CD4-positive, alpha-beta T cell treated with Interleukin-10 for 1 hour (primary cell): ENCODE results near the gene EGFL7.
"Not testable (repeated sequence)": the region's sequence is repeated elsewhere in the genome, so short reads cannot be mapped to it uniquely, and the experiment has no call there.

Source experiments
- DNase-seq: peaks from one replicate; pipeline ENCODE4 v3.0.0-alpha.2; 2020

The EGFL7 gene

DNA sequence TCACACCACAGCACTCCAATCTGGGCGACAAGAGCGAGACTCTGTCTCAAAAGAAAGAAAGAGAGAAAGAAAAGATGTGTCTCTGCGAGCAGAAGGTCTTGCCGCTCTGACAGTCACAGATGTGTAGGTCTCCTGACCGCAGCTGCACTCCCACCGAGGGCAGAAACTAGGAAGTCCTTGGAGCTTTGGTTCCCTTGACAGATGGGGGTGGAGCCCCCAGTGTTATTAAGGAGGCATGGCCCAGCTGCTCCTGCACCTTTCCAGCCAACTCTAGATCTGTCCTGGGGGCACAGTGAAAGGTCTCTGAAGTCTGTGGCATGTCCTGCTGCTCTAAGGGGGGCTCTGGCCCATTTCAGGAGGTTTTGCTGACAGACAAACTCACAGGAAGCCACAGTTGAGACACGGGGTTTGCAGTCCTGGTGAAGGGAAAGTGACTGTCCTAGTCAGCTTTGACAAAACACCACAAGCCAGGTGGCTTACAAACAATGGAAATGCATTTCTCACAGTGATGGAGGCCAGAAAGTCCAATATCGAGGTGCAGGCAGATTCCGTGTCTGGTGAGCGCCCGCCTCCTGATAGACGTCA is 40.7 kb downstream of the EGFL7 start:
- no peak for DNase-seq

DNA sequence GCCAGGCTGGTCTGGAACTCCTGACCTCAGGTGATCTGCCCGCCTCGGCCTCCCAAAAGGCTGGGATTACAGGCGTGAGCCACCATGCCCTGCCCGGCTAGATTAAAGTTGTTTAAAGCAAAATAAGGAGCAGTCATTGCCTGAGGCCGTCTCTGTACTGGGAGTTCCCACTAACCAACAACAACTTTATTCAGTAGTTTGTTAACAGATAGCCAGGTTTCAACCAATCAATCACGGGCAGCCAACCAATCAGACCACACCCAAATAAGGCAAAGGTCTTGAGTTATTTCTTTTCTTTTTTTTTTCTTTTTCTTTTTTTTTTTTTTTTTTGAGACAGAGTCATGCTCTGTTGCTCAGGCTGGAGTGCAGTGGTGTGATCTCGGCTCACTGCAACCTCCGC is 42.0 kb downstream of the EGFL7 start:
- not testable (repeated sequence) for DNase-seq

DNA sequence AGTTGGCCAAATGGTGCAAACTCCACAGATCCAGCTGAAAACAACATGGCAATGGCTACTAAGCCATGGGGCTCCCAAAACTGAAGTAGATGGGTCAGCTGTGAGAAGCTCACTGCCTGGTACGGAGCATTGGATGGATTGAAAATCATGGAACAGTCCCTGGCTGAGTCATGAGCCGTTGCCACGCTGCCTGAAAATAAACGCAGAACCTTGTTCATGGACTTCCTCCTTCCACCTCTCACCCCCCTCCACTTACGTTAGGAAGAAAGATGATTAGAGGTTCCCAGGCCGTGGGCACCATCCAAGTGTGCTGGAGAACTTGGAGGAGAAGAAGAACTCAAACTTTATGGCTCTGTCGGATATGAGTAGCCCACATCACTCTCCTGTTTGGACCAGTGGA is 42.8 kb downstream of the EGFL7 start:
- DNase-seq: no peak

DNA sequence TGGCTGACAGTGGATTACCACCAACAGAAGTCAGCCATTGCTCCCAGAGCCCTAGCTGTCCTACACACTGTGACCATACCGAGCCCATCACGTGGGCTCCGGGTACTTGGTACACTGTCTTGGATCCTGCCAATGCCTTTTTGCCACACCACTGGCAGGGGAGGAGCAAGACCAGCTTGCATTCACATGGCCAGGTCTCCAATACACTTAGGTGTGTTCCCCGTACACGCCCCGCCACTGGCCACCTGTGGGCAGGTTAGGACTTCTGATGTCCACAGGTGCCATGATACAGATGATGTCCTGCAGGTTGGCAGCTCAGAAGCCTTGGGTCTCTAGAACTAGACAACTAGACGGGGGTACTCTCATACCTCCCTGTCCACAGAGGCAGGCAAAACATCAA is 44.3 kb downstream of the EGFL7 start:
- DNase-seq: no peak

DNA sequence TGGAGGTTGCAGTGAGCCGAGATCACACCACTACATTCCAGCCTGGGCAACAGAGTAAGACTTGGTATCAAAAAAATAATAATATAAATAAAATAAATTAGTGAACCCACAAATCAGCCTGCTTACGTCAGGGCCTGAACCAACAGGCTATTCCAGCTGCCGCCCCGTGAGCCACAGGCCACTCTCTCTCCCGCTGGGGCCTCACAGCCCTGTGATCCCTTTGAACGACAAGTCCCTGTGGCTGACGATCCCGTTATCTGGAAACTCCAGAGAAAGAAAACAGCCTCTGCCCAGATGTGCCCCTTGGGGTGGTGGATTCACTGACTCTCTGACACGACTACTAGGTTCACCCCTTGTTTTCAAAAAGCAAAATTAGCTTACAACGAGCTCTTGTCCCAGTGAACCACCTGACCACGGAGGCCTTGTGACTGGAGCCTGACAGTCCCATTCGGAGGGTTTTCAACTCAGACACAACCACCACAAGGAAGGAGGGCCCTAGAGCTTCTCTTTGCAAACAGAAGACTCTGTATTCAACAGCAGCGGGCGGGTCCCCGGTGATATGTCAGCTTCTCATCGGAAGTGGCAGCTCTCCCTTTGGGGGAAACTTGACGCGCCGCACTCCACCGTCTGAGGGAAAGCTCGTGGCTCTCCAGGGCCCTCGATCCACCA is 45.3 kb downstream of the EGFL7 start:
- no peak for DNase-seq

DNA sequence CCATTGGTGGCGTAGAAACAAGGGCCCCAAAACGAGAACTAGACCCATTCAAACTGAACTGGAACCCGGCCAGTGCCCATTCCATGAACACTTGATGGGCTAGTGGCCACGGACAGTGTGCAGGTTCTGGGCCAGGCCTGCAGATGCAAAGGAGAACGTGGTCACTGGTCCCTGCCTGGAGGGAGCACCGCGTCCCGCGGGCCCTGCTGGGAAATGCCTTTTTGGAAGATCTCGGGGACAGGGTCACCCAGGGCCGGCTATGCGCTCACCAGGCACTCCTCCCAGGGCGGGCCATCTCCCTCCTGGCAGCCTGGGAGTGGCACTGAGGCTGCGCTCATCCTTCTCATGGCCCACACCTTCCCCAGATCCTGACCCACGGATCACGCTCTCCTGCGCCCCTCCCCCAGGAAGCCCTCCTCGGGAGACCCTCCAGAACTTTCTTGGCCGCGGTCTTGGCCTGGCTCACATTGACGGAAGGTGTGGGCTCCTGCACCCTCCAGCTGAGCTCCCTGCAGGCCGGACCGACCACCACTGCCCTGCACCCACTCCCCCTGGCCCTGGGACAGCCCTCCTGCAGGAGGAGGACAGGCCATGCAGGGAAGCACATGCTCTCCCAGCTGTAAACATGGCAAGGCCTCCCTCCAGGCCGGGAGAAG is 46.9 kb downstream of the EGFL7 start:
- no peak for DNase-seq

DNA sequence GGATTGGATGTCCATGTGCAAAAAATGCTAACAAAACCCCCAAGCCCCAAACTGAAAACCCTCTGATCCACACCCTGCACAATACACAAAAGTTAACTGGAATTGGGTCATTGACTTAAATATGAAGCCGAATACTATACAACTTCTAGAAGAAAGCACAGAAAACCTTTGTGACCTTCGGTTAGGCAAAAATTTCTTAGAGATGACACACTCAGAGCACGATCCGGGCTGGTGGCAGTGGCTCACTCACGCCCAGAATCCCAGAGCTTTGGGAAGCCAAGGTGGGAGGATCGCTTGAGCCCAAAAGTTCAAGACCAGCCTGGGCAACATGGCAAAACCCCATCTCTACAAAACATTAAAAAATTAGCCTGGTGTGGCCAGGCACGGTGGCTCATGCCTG is 47.8 kb downstream of the EGFL7 start:
- DNase-seq: no peak

DNA sequence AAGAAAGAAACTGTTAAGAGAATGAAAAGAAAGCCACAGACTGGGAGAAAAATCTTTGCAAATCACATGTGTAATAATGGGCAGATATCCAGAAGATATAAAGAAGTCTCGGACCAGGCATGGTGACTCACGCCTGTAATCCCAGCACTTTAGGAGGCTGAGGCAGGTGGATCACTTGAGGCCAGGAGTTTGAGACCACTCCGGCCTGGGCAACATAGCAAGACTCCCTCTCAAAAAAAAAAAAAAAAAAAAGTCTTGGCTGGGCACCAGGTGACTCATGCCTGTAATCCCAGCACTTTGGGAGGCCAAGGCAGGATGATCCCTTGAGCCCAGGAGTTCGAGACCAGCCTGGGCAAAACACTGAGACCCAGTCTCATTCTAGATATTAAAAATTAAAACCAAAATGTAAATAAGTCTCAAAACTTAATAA is 48.5 kb downstream of the EGFL7 start:
- DNase-seq: not testable (repeated sequence)

DNA sequence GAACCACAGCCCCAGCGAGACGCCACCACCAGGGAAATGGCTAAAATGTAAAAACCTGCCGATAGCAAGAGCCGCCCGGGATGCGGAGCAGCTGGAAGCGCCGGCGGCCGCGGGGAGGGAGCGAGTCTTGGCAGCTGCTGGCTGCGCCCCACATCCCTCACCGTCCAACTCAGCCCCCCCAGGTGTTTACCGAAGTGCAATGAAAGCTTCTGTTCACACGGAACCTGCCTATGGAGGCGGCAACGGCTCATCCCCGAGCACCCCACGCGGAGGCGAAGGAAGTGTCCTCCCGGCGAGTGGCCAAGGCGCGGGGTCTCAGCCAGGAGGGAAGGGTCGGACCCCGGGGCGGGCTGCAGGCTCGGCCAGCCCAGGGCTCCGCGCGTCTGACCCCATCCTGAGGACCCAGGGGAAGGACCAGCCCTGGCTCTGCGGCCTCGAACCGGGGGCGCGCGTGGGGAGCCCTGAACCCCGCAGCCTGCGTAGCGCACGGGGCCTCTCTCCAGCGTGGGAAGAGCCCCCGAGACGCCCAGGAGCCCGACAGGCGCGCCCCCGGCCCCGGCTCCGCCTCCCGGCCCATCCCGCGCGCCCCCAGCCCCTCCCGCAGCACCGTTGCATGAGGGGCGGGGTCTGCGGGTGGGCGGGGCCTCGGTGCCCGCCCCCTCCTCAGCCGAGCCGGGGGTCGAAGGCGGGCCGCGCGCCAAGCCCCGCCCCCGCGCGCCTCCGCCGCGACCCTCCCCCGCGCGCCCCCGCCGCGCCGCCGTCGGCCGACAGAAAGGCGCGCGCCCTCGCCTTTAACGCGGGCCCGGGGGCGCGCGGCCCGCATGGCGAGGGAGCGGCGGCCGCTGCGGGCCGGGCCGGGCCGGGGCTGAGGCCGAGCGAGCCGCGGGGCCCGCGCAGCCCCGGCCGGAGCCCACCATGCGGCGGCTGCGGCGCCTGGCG is 49.3 kb downstream of the EGFL7 start, which contains the start of gene DIPK1B:
TSS of gene DIPK1B (plus strand) at position 822 of the 939 bp plus-strand sequence. CDS start at position 916, 94 bp downstream.
- no peak for DNase-seq

DNA sequence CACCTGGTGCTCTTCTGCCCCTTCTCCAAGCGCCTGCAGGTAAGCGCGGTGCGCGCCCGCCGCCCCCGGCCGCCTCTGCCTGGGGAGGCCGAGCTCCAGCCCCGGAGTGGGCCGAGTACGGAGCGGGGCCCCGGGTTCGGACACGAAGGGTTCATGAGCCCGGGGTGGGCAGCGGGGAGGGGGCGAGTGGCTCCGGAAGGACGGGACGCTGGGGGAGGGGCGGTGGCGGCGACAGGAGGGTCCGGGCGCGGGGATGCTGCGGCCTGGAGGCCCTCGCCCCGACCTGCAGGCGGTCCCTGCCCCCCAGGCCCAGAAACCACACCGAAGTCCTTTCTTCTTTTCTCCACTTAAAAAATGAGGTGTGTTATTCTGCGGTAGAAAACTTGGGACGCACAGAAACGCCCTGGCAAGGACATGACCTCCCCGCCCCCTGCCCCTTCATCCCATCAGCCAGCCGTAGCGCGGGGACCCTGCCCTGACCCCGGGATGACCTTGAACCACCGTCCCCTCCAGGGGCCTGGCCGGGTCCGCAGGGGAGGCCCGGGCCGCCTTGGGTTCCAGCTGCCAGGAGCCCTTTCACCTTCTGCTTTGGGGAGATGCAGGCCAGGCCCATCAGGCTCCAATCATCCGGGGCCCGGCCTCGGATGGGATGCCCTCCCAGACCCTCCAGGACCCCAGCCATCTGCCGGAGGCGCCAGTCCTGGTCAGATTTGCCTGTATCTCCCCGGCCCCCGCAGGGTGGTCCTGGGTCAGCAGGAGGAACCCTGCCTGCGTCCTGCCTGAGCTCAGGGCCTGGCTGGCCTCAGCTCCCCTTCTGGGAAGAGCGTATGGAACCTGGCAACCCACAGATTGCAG is 50.2 kb downstream of the EGFL7 start:
- no peak for DNase-seq

DNA sequence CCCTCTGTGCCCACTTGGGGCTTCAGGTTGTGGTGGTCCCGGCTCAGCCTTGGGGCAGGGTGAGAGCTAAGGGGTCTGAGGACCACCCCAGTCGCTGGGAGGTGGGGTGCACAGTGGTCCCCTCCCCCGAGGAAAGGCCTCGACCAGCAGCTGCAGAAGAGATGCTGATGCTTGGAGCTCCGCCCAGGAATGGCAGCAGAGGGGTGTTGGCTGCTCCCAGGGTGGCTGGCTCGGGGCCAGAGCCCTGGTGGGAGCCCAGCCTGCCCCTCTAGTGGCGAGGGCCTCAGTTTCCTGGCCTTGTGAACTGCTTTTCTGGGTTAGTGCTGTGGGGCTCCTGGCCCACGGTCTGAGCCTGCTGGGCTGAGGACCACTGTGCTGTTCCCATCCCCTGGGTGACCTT is 50.8 kb downstream of the EGFL7 start:
- no peak for DNase-seq

DNA sequence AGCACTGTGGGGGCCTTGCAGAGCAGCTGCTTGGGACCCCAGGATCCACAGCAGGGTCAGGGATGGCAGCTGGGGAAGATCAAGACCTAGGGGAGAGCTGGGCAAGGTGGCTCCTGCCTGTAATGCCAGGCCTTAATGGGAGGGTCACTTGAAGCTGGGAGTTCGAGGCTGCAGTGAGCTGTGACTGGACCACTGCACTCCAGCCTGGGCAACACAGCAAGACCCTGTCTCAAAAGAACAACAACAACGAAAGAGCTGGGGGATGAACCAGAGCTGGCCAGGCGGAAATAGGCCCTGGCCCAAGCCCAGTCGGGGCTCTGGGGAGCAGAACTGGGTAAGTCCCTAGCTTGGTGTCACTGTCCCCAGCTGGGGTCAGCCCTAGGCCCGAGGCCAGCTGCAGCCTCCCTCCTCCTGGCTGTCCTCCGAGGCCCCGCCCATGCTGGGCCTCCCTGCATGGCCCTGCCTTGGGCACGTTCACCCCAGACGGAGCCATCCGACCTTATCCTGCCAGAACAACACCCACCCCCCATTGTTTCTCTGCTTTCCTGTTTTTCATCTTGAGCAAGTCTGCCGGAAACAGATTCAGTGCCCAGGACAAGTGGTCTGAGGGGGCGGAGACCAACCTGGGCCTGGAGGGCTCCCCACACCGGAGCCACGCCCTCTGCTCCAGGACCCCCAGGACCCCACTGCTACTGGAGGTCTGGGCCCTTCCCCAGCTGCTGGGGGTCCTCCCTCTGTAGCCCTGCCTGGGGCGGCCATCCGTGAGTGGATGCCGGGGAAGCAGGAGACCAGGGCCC is 51.6 kb downstream of the EGFL7 start:
- no peak for DNase-seq

DNA sequence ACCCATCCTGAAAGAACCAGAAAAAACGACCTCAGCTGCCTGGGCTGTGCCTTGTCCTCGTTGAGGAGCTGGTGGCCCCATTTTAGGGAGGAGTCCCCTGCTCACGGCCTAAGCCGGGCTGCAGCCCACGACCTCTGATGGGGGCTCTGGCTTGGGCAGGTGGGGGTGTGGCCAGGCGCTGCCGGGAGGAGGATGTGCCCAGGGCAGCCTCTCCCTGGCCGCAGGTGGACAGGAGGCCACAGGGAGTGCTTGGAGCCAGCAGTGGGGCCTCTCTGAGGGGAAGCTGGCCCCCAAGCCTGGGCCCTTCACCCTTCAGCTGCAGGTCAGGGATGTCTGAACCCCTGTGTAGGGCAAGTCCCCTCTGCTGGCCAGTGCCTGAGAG is 52.2 kb downstream of the EGFL7 start:
- no peak for DNase-seq

DNA sequence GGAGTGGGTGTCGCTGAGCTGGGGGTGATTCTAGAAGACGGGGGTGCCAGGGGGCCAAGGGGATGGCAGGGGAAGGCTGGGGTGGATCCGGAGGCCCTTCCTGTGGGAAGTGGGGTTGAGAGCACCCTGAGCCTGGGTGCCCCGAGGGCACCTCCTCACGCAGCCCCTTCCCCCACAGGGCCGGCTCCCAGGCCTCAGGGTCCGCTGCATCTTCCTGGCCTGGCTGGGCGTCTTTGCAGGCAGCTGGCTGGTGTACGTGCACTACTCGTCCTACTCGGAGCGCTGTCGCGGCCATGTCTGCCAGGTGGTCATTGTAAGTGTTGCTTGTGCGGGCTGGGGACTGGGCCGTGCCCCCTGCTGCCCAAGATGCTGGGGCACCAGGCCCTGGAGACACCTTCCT is 54.7 kb downstream of the EGFL7 start:
- DNase-seq: no peak

DNA sequence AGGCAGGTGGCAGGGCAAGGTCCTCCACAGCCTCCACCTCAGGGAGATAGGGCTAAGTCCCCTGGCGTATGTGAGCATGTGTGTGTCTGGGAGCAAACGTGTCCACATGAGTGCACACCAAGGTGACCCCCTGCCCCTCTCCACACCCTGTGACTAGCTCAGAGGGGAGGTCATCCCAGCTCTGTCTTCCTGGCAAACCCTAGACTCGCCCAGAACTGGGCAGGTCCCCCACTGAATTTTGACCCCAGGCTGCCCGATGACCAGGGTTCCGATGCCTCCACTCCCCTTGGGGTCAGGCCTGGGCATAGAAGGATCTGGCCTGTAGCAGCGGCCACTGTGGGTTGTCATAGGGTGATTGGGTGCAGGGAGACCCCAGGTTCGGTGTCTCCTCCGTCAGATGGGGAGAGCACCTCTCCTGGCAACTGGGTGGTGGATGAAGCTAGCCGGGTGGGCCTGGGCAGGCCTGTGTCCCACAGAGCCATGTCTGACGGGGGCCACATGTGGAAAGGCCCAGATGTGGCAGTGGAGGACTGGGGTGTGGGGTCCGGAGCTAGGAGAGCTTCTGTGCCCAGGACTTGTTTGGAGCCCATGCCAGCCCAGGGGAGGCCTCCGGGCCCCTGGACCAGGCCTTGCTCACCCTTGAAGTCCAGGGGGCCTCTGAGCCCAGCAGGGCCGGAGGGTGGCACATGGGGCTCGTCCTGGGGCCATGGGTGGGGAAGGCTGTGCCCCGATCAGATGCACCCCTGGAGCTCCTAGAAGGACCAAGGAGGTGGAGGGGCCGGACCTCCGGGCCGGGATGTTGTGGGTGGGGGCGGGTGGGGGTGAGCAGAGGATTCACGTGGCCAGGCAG is 55.9 kb downstream of the EGFL7 start:
- DNase-seq: no peak

DNA sequence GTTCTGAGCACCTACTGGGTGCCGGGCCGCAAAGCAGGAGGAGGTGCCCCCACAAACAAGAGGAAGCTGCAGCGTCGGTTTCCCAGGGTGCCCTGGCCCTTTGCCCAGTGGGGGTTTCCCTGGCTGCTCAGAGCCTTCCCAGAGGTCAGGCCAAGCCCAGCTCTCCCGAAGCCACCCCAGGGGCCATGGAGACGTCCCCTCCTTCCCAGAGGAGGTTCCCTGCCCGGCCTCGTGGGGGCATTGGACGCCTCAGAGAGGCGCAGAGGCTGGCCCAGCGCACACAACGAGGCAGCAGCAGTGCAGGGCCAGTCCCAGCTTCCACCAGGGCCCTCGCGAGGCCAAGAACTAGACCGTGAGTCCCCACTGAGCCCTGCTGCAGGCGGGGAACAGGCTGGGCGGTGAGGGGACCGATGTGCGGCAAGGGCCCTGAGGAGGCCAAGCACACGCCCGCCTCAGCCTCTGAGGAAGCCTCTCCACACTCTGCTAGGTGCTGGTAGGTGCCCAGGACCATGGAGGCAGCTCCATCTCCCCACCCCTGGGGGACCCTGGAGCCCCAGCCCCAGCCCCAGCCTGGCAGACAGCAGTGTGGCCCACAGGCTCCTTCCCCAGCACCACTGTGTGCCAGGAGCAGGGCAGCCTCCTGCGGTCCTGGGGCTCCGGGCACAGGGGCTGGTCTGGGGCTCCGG is 56.6 kb downstream of the EGFL7 start:
- peak; percentile 34 for DNase-seq

DNA sequence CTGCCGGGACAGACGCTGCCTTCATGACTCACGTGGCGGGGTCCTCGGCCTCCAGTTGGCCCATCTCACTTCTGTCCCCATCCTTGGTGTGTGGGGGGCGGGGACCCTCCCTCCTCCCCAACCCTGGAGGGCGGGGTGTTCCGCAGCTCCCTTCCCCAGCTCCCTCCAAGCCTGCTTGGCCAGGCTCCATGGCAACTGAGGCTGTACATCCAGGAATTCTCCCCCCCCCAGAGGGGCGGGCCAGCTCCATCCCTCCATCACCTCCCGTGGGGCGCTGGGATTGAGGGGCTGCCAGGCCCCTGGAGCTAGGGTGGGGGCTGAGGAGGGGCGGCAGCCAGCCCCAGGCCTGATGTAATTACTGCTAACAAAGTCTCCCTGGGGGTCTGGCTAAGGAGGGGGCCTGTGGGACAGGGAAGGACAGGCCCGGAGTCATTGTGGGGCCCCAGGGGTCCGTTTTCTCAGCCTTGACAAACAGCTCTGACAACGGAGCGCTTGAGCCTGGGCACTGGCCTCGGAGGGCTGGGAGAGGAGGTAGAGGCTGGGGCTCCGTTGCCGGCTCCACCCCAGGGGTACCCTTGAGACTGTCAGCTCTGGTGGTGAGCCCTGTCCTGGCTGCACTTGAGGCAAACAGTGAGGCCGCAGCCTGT is 57.7 kb downstream of the EGFL7 start:
- no peak for DNase-seq

DNA sequence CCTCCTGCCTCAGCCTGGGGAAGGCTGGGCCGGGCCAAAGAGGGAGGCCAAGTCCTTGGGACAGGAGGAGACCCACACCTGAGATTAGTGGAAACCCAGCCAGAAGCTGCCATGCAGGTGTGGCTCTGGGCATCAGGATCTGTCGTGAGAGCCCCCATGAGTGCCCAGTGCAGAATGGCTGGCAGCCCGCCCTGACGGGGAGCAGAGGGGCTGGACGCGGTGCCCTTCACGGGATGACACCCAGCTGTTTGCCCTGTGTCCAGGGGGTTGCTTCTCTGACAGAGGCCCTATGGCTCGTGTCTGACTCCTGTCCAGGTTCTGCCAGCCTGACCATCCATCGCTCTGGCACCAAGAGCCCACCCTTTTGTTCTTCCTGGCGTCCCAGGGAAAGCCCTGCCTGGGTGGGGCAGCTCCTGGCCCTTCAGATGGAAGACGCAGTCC is 58.2 kb downstream of the EGFL7 start:
- no peak for DNase-seq
